K562 (cell line): ENCODE measurements around the gene CCSER2. TPM values are rescaled to one million over a fixed set of nuclear protein-coding genes. Genes with fewer than 3 reads are reported as not detected.
A peak's percentile ranks its signal among the peaks of the same experiment; 100 is the strongest.

ENCODE experiments used
- ATAC-seq: fragments of 200-7000 bp; cut with Tn5 transposase; 3 replicates; pipeline ENCODE4 v1.9.1; 2020; ENCODE audit warnings: moderate library complexity
- BruUV-seq: library from RNA; stranded (reverse); fragments of 400-500 nt; replicated peaks from 2 replicates; lab custom pipeline; 2021; lab: Mats Ljungman, UMichigan
- CTCF ChIA-PET: fragments of 300-600 bp; formaldehyde crosslinking; extraction: SDS; loops from one replicate; lab custom pipeline; 2021; ENCODE audit warnings: low intra/inter-chr PET ratio; lab: Yijun Ruan, JAX
- POLR2A ChIA-PET: fragments of 300-600, 350-650 bp; sonication (Branson Sonifier 250); formaldehyde crosslinking; extraction: SDS; loops from one replicate; lab custom pipeline; 2021; ENCODE audit warnings: antibody characterized with exemption, inconsistent platforms; lab: Yijun Ruan, JAX
- DNase-seq, 4 experiments: peaks; one replicate each; pipeline versions ENCODE4 v3.0.0 to v3.0.0-alpha.2; 2011 to 2018; ENCODE audit warnings: low spot score in 3 of 4, mixed read lengths in 3 of 4; ENCODE audit errors: extremely low read depth in 1 of 4
- FAIRE-seq: peaks from 2 replicates; lab custom pipeline; 2011; peaks lifted over from hg19 to GRCh38; lab: Jason Lieb, UNC
- H2AFZ ChIP-seq: 2 replicates; pipeline ENCODE4 v1.6.0; 2011; ENCODE audit warnings: low read depth, low read length, control low read depth, inconsistent platforms
- H3K27ac ChIP-seq: fragments of 200-600 bp; 3 replicates; pipeline ENCODE4 v1.8.0; 2011; ENCODE audit warnings: low read depth, mild to moderate bottlenecking, control low read depth, inconsistent platforms, low read length, moderate library complexity, mixed read lengths; ENCODE audit errors: extremely low read depth
- H3K27me3 ChIP-seq, 2 experiments: fragments of 300-600 bp in 1 of 2; 2 replicates in 1 of 2; 3 replicates in 1 of 2; pipeline versions ENCODE4 v1.6.0 to v1.8.0; 2011; ENCODE audit warnings: inconsistent platforms in 2 of 2, low read length in 2 of 2, mild to moderate bottlenecking in 1 of 2, mixed read lengths in 1 of 2, moderate library complexity in 1 of 2; ENCODE audit not compliant: control insufficient read depth in 2 of 2, insufficient read depth in 2 of 2
- H3K36me3 ChIP-seq: fragments of 300-600 bp; 3 replicates; pipeline ENCODE4 v1.8.0; 2011; ENCODE audit warnings: mild to moderate bottlenecking, low read length, inconsistent platforms; ENCODE audit not compliant: control insufficient read depth, insufficient read depth
- H3K4me1 ChIP-seq, 2 experiments: fragments of 200-600 bp in 1 of 2; replicated peaks in 1 of 2; 2 replicates in 1 of 2; 3 replicates in 1 of 2; pipeline versions ENCODE4 v1.5.1 to v1.8.0; 2011; ENCODE audit warnings: inconsistent platforms in 2 of 2, low read length in 2 of 2, mild to moderate bottlenecking in 1 of 2, mixed read lengths in 1 of 2, moderate library complexity in 1 of 2; ENCODE audit not compliant: control insufficient read depth in 2 of 2, insufficient read depth in 2 of 2
- H3K4me2 ChIP-seq: 2 replicates; pipeline ENCODE4 v1.6.1; 2011; ENCODE audit warnings: low read length, control low read depth, inconsistent platforms, mixed read lengths; ENCODE audit not compliant: insufficient read depth
- H3K4me3 ChIP-seq: fragments of 200-600 bp; sonication (generic), shearing (Covaris generic); 2 replicates; pipeline ENCODE4 v1.5.1; 2016; ENCODE audit warnings: control low read depth, inconsistent platforms
- H3K79me2 ChIP-seq: fragments of 200-600 bp; 3 replicates; pipeline ENCODE4 v1.8.0; 2011; ENCODE audit warnings: low read length, inconsistent platforms; ENCODE audit not compliant: control insufficient read depth, insufficient read depth
- H3K9ac ChIP-seq, 2 experiments: 2 replicates each; pipeline versions ENCODE4 v1.6.0 to v1.6.1; 2011; ENCODE audit warnings: low read depth in 2 of 2, low read length in 2 of 2, control low read depth in 1 of 2, inconsistent platforms in 1 of 2, mild to moderate bottlenecking in 1 of 2, mixed read lengths in 1 of 2; ENCODE audit not compliant: insufficient read depth in 1 of 2
- H3K9me1 ChIP-seq: one replicate; pipeline ENCODE4 v1.6.0; 2011; ENCODE audit warnings: inconsistent platforms, mild to moderate bottlenecking, low read length, moderate library complexity; ENCODE audit not compliant: control insufficient read depth, insufficient read depth
- H3K9me3 ChIP-seq: replicated peaks from 2 replicates; pipeline ENCODE4 v1.5.1; 2011; ENCODE audit warnings: low read depth, low read length, inconsistent platforms; ENCODE audit not compliant: control insufficient read depth, insufficient read depth
- H4K20me1 ChIP-seq: replicated peaks from 2 replicates; pipeline ENCODE4 v1.6.1; 2011; ENCODE audit warnings: low read length, inconsistent platforms, mixed read lengths; ENCODE audit not compliant: control insufficient read depth, insufficient read depth
- MLX ChIP-seq, 2 experiments: fragments of 450-650 bp in 1 of 2; sonication (generic) in 1 of 2; formaldehyde crosslinking; conservative IDR thresholded peaks; 2 replicates each; pipeline versions ENCODE4 v1.4.0 to v1.8.1; 2020 to 2022; ENCODE audit warnings: mild to moderate bottlenecking in 1 of 2, missing genetic modification reagents in 1 of 2
- RBM25 ChIP-seq: fragments of 200-400 bp; formaldehyde crosslinking; IDR thresholded peaks from 2 replicates; pipeline ENCODE4 v1.6.1; 2018; ENCODE audit warnings: low read length, low read depth, moderate library complexity; ENCODE audit not compliant: severe bottlenecking
- TEAD1 ChIP-seq, 2 experiments: fragments of 450-650 bp in 1 of 2; sonication (generic) in 1 of 2; formaldehyde crosslinking; IDR thresholded peaks; 2 replicates each; pipeline versions ENCODE4 v1.4.0 to v1.8.0; 2020 to 2022; ENCODE audit warnings: mild to moderate bottlenecking in 2 of 2, missing genetic modification reagents in 1 of 2
- TEAD4 ChIP-seq, 2 experiments: sonication (generic) in 1 of 2; formaldehyde crosslinking in 1 of 2; IDR thresholded peaks; 2 replicates each; pipeline versions ENCODE4 v1.6.1 to v1.8.0; 2012 to 2022; ENCODE audit warnings: borderline replicate concordance in 1 of 2, inconsistent platforms in 1 of 2, low read length in 1 of 2, mild to moderate bottlenecking in 1 of 2, missing genetic modification reagents in 1 of 2
- ZNF146 ChIP-seq: IDR thresholded peaks from one replicate; pipeline ENCODE4 v1.6.1; 2018; ENCODE audit warnings: missing compliant biosample characterization; ENCODE audit not compliant: unreplicated experiment
- WGBS: fragments of 100-300 bp; shearing (Covaris generic); methylation state at CpG from one replicate; pipeline ENCODE4 v1.1.6; 2016; ENCODE audit warnings: low coverage, mixed read lengths; ENCODE audit not compliant: insufficient coverage; ENCODE audit errors: missing lambda C conversion rate; 5-methylcytosine and 5-hydroxymethylcytosine counted together
- in situ Hi-C: fragments of 300-500 bp; cut with MboI; formaldehyde crosslinking; loops from 4 replicates; pipeline ENCODE4 v1.15.0; 2018; ENCODE audit warnings: inconsistent platforms, mixed read lengths
- intact Hi-C: fragments of 100-400 bp; cut with micrococcal nuclease; formaldehyde crosslinking; loops from 2 replicates; pipeline ENCODE4 v1.14.2; 2022
- polyA plus RNA-seq, 8 experiments: library from polyadenylated mRNA; depleted of rRNA in 4 of 8; stranded (reverse) in 5 of 8; unstranded in 3 of 8; fragments of >200 nt; fragmentation: Nextera tagmentation in 2 of 8; fragmentation: Illumina TruSeq in 1 of 8; extraction: Ambion mirVana in 2 of 8; extraction: Trizol in 1 of 8; gene quantifications; 2 replicates each; pipeline versions ENCODE4 v1.2.1 to v1.2.3, GENCODE V29; 2011 to 2014; ENCODE audit warnings: inconsistent platforms in 1 of 8, missing spikeins in 1 of 8
- total RNA-seq, 7 experiments: library from RNA; depleted of rRNA in 6 of 7; stranded (reverse); fragments of >200 nt in 6 of 7; fragmentation: Illumina TruSeq in 2 of 7; extraction: Trizol in 2 of 7; gene quantifications; 2 replicates each; pipeline versions ENCODE4 v1.2.1 to v1.2.3, GENCODE V29; 2011 to 2021; ENCODE audit warnings: low replicate concordance in 1 of 7

Gene CCSER2
- total and polyA plus RNA-seq, 9 of the 15 experiments (the other 6 are each of a cell fraction or from before 2014, with no cell fraction given) = 2.7 to 15.1 (median 9.7) TPM

GRCh38 chr10:84367256-84367655 is 38.9 kb downstream of the CCSER2 start (continued):
- no peak for TF ChIP-seq MLX (CRISPR knock-in tag; conservative IDR thresholded peaks at IDR 0.05)
- no peak for TF ChIP-seq TEAD4 (IDR thresholded peaks at IDR 0.05; ENCODE audit: low read length)
- TF ChIP-seq TEAD4 (CRISPR knock-in tag; IDR thresholded peaks at IDR 0.05; ENCODE audit: borderline replicate concordance) = no peak

DNA sequence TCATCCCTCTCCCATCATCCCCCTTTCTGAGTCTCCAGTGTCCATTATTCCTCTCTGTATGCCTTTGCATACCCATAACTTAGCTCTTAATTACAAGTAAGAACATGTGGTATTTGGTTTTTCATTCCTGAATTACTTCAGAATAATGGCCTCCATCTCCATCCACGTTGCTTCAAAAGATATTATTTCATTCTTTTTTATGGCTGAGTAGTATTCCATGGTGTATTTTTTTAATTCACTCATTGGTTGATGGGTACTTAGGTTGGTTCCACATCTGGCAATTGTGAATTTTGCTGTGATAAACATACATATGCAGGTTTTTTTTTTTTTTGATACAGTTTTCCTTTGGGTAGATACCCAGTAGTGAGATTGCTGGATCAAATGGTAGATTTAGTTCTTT is 40.4 kb downstream of the CCSER2 start:
- CTCF ChIA-PET = no interaction called here
- H3K79me2 ChIP-seq = no peaks in the 10 kb centered on the region
- no peaks in the 10 kb centered on the region for H3K4me1 ChIP-seq
- BruUV-seq = no TSS peak
- POLR2A ChIA-PET = no interaction called here
- DNase-seq (no peak), ATAC-seq (no peak)
- intact Hi-C loops (no loop called here), in situ Hi-C loops (no loop called here)
- H3K4me3 ChIP-seq = no peak overlapping the region
- H3K9me1 ChIP-seq = no peaks in the 10 kb centered on the region
- no peak overlapping the region for H3K4me2 ChIP-seq
- no peak overlapping the region for H2AFZ ChIP-seq
- WGBS = 4% methylated on average over 1 of the region's 1 CpG
- H3K27me3 ChIP-seq = no peaks in the 10 kb centered on the region
- no peaks in the 10 kb centered on the region for H3K9me3 ChIP-seq
- peaks cover 10% of the 10 kb centered on the region; the same call in 2 of the 3 replicates for H3K36me3 ChIP-seq
- peak; percentile 62 for TF ChIP-seq ZNF146 (CRISPR knock-in tag)
- TF ChIP-seq RBM25 = peak; percentile 17
- TF ChIP-seq TEAD1 (CRISPR knock-in tag; IDR thresholded peaks at IDR 0.05) = no peak
- TF ChIP-seq, all 486 proteins: peak for 2
- no peak overlapping the region for H3K27ac ChIP-seq
- FAIRE-seq = no peak
- no peak overlapping the region for H3K9ac ChIP-seq
- no peaks in the 10 kb centered on the region for H4K20me1 ChIP-seq
